Memory B cell (primary cell): ENCODE data around the gene GRAP2.
"Not testable (repeated sequence)": the region's sequence is repeated elsewhere in the genome, so short reads cannot be mapped to it uniquely, and the experiment has no call there.

Source experiments
- ATAC-seq: fragments of 150-1000 bp; cut with Tn5 transposase; 2 replicates; pipeline ENCODE4 v1.10.0; 2021; ENCODE audit warnings: low read depth, mild to moderate bottlenecking, moderate library complexity
- DNase-seq, 2 donors: peaks; one replicate each; pipeline ENCODE4 v3.0.0; 2022; ENCODE audit warnings: low spot score in 2 of 2
- H3K27ac Mint-ChIP-seq: one replicate; pipeline ENCODE4 v1.8.0; 2022; ENCODE audit warnings: mild to moderate bottlenecking, moderate library complexity, mixed read lengths
- H3K27me3 Mint-ChIP-seq: one replicate; pipeline ENCODE4 v1.8.0; 2022; ENCODE audit warnings: mixed read lengths
- H3K36me3 Mint-ChIP-seq: one replicate; pipeline ENCODE4 v1.8.0; 2022; ENCODE audit warnings: mild to moderate bottlenecking, mixed read lengths
- H3K4me1 Mint-ChIP-seq: one replicate; pipeline ENCODE4 v1.8.0; 2022; ENCODE audit warnings: mixed read lengths
- H3K4me3 Mint-ChIP-seq: one replicate; pipeline ENCODE4 v1.8.0; 2022; ENCODE audit warnings: mild to moderate bottlenecking, moderate library complexity, mixed read lengths
- H3K9me3 Mint-ChIP-seq: one replicate; pipeline ENCODE4 v1.8.0; 2022; ENCODE audit warnings: mixed read lengths

Gene GRAP2

DNA sequence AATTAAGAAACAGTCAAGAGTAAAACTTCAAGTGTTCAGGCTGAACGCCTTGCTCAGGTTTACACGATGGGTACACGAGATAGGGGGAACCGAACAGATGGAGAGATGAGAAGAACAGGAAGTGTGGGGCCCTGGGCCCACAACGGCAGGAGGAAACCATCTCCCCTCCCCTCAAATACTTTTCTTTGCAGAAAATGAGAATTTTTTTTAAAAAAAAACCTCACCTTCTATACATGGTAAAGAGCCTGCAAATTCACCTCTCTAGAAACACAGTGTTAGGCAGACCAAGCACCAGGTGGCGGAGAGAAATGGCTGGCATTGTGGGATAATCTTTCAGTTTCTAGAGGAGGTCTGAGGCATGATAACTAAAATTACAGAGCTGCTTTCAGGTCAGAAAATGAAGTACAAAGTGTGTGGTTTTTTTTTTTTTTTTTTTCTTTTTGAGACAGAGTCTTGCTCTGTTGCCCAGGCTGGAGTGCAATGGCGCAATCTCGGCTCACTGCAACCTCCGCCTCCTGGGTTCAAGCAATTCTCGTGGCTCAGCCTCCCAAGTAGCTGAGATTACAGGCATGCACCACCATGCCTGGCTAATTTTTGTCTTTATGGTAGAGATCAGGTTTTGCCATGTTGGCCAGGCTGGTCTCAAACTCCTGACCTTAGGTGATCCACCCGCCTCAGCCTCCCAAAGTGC is 50.9 kb downstream of the GRAP2 start:
- H3K4me1 Mint-ChIP-seq = peaks cover 35% of the 10 kb centered on the region
- H3K4me3 Mint-ChIP-seq, DNase-seq, ATAC-seq, H3K27me3 Mint-ChIP-seq, H3K9me3 Mint-ChIP-seq, H3K27ac Mint-ChIP-seq: not testable (repeated sequence)
- H3K36me3 Mint-ChIP-seq = peaks cover 13% of the 10 kb centered on the region

- peaks cover 35% of the 10 kb centered on the region for H3K4me1 Mint-ChIP-seq
- no peak for ATAC-seq
- no peak overlapping the region for H3K27ac Mint-ChIP-seq
- H3K4me3 Mint-ChIP-seq = no peak overlapping the region
- H3K9me3 Mint-ChIP-seq = no peaks in the 10 kb centered on the region
- no peak for DNase-seq
- peaks cover under 1% of the 10 kb centered on the region for H3K27me3 Mint-ChIP-seq
- H3K36me3 Mint-ChIP-seq = peaks cover 15% of the 10 kb centered on the region
Observed at GRCh38 chr22:39952347-39952746, 51.5 kb downstream of the GRAP2 start.

DNA sequence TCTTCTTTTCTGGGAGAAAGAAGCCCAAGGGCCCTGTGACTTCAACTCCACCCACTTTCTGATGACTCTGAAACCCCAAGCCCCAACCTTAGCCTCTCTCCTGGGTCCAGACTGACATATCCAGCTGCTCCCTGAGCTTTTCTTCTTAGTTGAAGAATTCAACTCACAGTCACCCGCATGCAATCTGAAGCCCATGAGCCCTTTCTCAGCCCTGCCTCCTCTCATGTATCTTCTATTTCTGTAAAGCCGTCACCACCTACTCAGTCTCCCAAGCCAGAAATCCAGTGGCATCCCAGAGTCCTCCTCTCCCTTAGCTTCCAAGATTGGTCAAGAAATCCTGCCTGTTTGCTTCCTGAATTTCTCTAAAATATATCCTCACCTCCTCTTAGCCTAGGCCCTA is 52.2 kb downstream of the GRAP2 start:
- no peaks in the 10 kb centered on the region for H3K9me3 Mint-ChIP-seq
- peaks cover 4% of the 10 kb centered on the region for H3K27me3 Mint-ChIP-seq
- peaks cover 38% of the 10 kb centered on the region for H3K4me1 Mint-ChIP-seq
- H3K27ac Mint-ChIP-seq = no peak overlapping the region
- DNase-seq (no peak), ATAC-seq (no peak)
- peaks cover 20% of the 10 kb centered on the region for H3K36me3 Mint-ChIP-seq
- no peak overlapping the region for H3K4me3 Mint-ChIP-seq

DNA sequence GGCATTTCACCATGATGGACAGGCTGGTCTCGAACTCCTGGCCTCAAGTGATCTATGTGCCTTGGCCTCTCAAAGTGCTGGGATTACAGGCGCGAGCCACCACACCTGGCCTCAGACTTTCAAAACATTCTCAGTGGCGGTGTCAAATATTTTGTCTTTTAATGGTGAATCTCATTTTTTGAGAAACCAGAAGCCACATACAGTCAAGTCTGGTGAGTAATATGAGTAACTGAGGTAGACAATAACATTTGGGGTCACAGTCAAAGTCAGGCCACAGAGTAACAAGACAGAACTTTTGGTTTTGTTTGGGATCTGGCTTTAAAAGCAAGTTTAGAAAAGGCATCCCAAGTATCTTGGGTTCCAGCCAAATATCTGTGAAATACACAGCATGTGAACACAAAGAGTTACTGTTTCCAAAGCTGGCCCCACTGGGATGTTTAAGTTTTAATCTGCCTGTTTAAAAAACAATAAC is 53.7 kb downstream of the GRAP2 start:
- ATAC-seq = no peak
- DNase-seq = no peak
- H3K36me3 Mint-ChIP-seq = peaks cover 27% of the 10 kb centered on the region
- no peak overlapping the region for H3K27ac Mint-ChIP-seq
- no peaks in the 10 kb centered on the region for H3K9me3 Mint-ChIP-seq
- H3K27me3 Mint-ChIP-seq = peaks cover 8% of the 10 kb centered on the region
- peaks cover 32% of the 10 kb centered on the region for H3K4me1 Mint-ChIP-seq
- H3K4me3 Mint-ChIP-seq = no peak overlapping the region

GRCh38 chr22:39955675-39956074 is 54.8 kb downstream of the GRAP2 start:
- H3K27ac Mint-ChIP-seq = no peak overlapping the region
- peaks cover 33% of the 10 kb centered on the region for H3K36me3 Mint-ChIP-seq
- ATAC-seq (no peak), DNase-seq (no peak)
- H3K4me1 Mint-ChIP-seq = peaks cover 23% of the 10 kb centered on the region
- H3K4me3 Mint-ChIP-seq = no peak overlapping the region
- H3K9me3 Mint-ChIP-seq = no peaks in the 10 kb centered on the region
- H3K27me3 Mint-ChIP-seq = peaks cover 10% of the 10 kb centered on the region

DNA sequence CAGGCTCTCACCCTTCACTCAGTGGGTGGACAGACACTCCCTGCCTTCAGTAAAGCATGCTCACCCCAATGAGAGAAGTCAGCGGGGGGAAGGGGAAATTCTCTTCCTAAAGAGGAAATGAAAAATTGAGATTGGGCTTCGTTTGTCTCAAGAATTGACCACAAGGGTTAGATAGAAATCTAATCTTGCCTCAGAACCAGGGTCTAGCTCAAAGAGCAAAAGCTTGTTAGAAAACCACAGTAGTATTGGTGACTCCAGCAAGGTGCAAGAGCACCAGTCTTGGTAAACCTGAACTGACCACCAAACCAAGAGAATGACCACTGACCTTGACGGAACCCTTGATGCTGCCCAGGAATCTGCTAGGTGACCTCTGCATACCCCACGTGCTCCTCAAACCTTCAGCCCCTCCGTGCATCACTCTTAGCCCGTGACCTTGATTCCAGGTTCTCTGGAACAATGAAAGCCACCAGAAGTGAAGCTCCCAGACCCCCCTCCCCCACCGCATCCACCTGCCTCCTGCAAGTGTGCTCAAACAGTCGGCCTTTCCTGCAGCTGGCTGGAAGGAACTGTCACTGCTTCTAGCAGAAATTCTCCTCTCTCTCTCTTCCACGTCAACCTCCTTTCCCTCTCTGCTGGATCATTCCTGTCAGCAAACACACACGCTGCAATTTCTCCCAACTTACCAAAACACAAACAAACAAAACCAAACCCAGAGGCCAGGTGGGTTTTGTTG is 56.2 kb downstream of the GRAP2 start:
- DNase-seq (no peak), ATAC-seq (peak; percentile 31)
- H3K4me1 Mint-ChIP-seq = peaks cover 14% of the 10 kb centered on the region
- H3K4me3 Mint-ChIP-seq = no peak overlapping the region
- H3K27me3 Mint-ChIP-seq = peaks cover 10% of the 10 kb centered on the region
- H3K27ac Mint-ChIP-seq = peak overlapping the region; percentile 48
- H3K36me3 Mint-ChIP-seq = peaks cover 33% of the 10 kb centered on the region
- no peaks in the 10 kb centered on the region for H3K9me3 Mint-ChIP-seq

- peaks cover 33% of the 10 kb centered on the region for H3K36me3 Mint-ChIP-seq
- H3K27me3 Mint-ChIP-seq = peaks cover 10% of the 10 kb centered on the region
- no peak for DNase-seq
- ATAC-seq = no peak
- H3K9me3 Mint-ChIP-seq = no peaks in the 10 kb centered on the region
- H3K27ac Mint-ChIP-seq = no peak overlapping the region
- H3K4me3 Mint-ChIP-seq = no peak overlapping the region
- H3K4me1 Mint-ChIP-seq = peaks cover 14% of the 10 kb centered on the region
Observed at GRCh38 chr22:39958009-39958711, 57.3 kb downstream of the GRAP2 start.

- H3K4me3 Mint-ChIP-seq = no peak overlapping the region
- no peaks in the 10 kb centered on the region for H3K9me3 Mint-ChIP-seq
- ATAC-seq (no peak), DNase-seq (no peak)
- no peak overlapping the region for H3K27ac Mint-ChIP-seq
- H3K36me3 Mint-ChIP-seq = peaks cover 31% of the 10 kb centered on the region
- H3K27me3 Mint-ChIP-seq = peaks cover 10% of the 10 kb centered on the region
- peaks cover 14% of the 10 kb centered on the region for H3K4me1 Mint-ChIP-seq
Observed at GRCh38 chr22:39958949-39959639, 58.2 kb downstream of the GRAP2 start.

GRCh38 chr22:39959640-39960447 is 59.0 kb downstream of the GRAP2 start, which contains the start of gene TMA7B:
TMA7B (plus strand) TSS chr22:39960397; CDS start chr22:39964375, 3,978 bp downstream.
- no peak within 1 kb of the TSS for H3K27ac Mint-ChIP-seq
- peaks cover 12% of the 10 kb centered on the region for H3K27me3 Mint-ChIP-seq
- no peak for ATAC-seq
- H3K4me1 Mint-ChIP-seq = peaks cover 14% of the 10 kb centered on the region
- DNase-seq = no peak
- H3K9me3 Mint-ChIP-seq = no peaks in the 10 kb centered on the region
- H3K4me3 Mint-ChIP-seq = no peak within 1 kb of the TSS
- peaks cover 34% of the 10 kb centered on the region for H3K36me3 Mint-ChIP-seq

DNA sequence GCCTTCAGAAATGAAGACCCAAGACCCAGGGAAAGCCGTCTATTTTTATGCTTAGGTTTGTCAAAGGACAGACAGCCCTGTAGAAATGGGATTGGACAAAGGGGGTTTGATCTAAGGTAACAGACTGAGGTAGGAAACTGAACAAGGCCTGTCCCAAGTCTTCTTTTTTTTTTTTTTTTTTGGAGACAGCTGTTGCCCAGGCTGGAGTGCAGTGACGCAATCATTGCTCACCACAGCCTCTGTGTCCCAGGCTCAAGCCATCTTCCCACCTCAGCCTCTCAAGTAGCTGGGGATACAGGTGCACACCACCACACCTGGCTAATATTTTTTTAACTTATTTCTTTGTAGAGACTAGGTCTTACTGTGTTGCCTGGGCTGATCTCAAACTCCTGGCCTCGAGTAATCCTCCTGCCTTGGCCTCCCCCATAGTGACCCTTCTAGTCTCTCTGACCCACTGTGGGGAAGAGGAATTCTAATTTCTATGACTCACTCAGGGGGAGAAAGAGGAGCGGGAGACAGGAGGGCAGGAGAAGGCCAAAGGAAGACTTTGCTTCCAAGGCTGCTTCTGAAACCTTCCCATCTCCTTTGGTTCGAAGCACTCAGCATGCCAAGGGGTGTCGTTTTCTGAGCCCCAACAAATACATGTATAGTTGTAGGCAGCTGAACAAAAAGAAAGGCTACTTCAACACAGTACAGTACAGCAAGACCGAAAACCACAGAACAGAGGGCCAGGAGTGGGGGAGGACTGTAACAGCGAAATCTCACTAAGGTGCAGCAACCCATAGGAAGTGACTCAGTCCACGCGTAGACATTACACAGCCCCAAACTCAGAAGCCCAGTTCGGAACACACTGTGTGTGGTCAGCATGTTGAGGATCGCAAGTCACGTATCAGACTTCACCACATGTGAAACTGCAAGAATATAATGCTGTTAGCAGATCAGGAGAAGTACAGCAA is 60.2 kb downstream of the GRAP2 start:
- H3K4me1 Mint-ChIP-seq = peaks cover 14% of the 10 kb centered on the region
- H3K27ac Mint-ChIP-seq = no peak overlapping the region
- peaks cover 31% of the 10 kb centered on the region for H3K36me3 Mint-ChIP-seq
- no peak overlapping the region for H3K4me3 Mint-ChIP-seq
- peaks cover 12% of the 10 kb centered on the region for H3K27me3 Mint-ChIP-seq
- H3K9me3 Mint-ChIP-seq = no peaks in the 10 kb centered on the region
- ATAC-seq = no peak
- no peak for DNase-seq

- peaks cover 10% of the 10 kb centered on the region for H3K4me1 Mint-ChIP-seq
- DNase-seq = no peak
- H3K36me3 Mint-ChIP-seq = peaks cover 31% of the 10 kb centered on the region
- no peak for ATAC-seq
- no peak overlapping the region for H3K27ac Mint-ChIP-seq
- H3K4me3 Mint-ChIP-seq = no peak overlapping the region
- H3K27me3 Mint-ChIP-seq = peaks cover 12% of the 10 kb centered on the region
- H3K9me3 Mint-ChIP-seq = no peaks in the 10 kb centered on the region
Observed at GRCh38 chr22:39962071-39962470, 61.2 kb downstream of the GRAP2 start.

DNA sequence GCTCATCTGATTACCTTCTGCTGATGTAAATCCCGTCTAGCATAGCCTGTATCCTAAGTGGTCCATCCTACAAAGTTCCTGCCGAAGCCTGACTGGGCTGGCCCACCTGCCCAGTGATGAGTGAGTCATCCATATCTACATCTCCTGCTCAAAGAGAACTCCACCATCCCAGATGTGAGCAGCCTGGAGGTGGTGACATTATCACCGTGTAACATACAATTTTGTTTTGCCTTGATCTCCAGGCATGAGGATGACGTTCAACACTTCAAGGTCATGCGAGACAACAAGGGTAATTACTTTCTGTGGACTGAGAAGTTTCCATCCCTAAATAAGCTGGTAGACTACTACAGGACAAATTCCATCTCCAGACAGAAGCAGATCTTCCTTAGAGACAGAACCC is 64.9 kb downstream of the GRAP2 start:
- H3K27me3 Mint-ChIP-seq = peaks cover 2% of the 10 kb centered on the region
- no peaks in the 10 kb centered on the region for H3K4me1 Mint-ChIP-seq
- no peak overlapping the region for H3K27ac Mint-ChIP-seq
- no peak for DNase-seq
- no peak overlapping the region for H3K4me3 Mint-ChIP-seq
- ATAC-seq = no peak
- peaks cover 23% of the 10 kb centered on the region for H3K36me3 Mint-ChIP-seq
- H3K9me3 Mint-ChIP-seq = no peaks in the 10 kb centered on the region
